Activated T-cell treated with anti-CD3 and anti-CD28 coated beads, Interleukin-2, amount 50 U/mL, for 24 hours (primary cell): ENCODE measurements around the gene MAP2K7.
"Not testable (repeated sequence)": the region's sequence is repeated elsewhere in the genome, so short reads cannot be mapped to it uniquely, and the experiment has no call there.

Experiments used
- DNase-seq: peaks from one replicate; pipeline ENCODE4 v3.0.0-alpha.2; 2020
- H3K27ac Mint-ChIP-seq: 2 replicates; pipeline ENCODE4 v1.8.0; 2020; ENCODE audit warnings: mild to moderate bottlenecking, mixed read lengths
- H3K27me3 Mint-ChIP-seq: 2 replicates; pipeline ENCODE4 v1.8.0; 2020; ENCODE audit warnings: mixed read lengths
- H3K36me3 Mint-ChIP-seq: 2 replicates; pipeline ENCODE4 v1.8.0; 2020; ENCODE audit warnings: low read depth, mixed read lengths
- H3K4me1 Mint-ChIP-seq: 2 replicates; pipeline ENCODE4 v1.8.0; 2020; ENCODE audit warnings: low read depth, mixed read lengths
- H3K4me3 Mint-ChIP-seq: 2 replicates; pipeline ENCODE4 v1.8.0; 2020; ENCODE audit warnings: mild to moderate bottlenecking, moderate library complexity, mixed read lengths
- H3K9me3 Mint-ChIP-seq: 2 replicates; pipeline ENCODE4 v1.8.0; 2020; ENCODE audit warnings: mixed read lengths

MAP2K7 gene

GRCh38 chr19:7888145-7888825, 15.4 kb upstream of the MAP2K7 start, which contains the start of gene LRRC8E:
Gene LRRC8E, plus strand, starts transcription at chr19:7888510. Its CDS starts 7,094 bp downstream, at chr19:7895604.
- Mint-ChIP-seq H3K27me3 (peaks cover 30% of the 10 kb centered on the region), H3K36me3 (no peaks in the 10 kb centered on the region)

GRCh38 chr19:7888826-7889217, 14.9 kb upstream of the MAP2K7 start:
- no peak for DNase-seq
- Mint-ChIP-seq H3K9me3 (no peaks in the 10 kb centered on the region), H3K27ac (no peak overlapping the region), H3K4me3 (no peak overlapping the region), H3K27me3 (peaks cover 33% of the 10 kb centered on the region), H3K4me1 (peaks cover 2% of the 10 kb centered on the region), H3K36me3 (no peaks in the 10 kb centered on the region)

More at GRCh38 chr19:7888145-7888825, 15.4 kb upstream of the MAP2K7 start, which contains the start of gene LRRC8E:
- DNase-seq, result peak; percentile 66
- Mint-ChIP-seq H3K9me3 (no peaks in the 10 kb centered on the region), H3K4me1 (peaks cover 2% of the 10 kb centered on the region), H3K4me3 (no peak within 1 kb of the TSS), H3K27ac (no peak within 1 kb of the TSS)

GRCh38 chr19:7893362-7894101, 10.1 kb upstream of the MAP2K7 start:
- not testable (repeated sequence) for H3K4me1 Mint-ChIP-seq, H3K36me3 Mint-ChIP-seq, DNase-seq, H3K4me3 Mint-ChIP-seq, H3K9me3 Mint-ChIP-seq, H3K27ac Mint-ChIP-seq
- H3K27me3 Mint-ChIP-seq, result peaks cover 45% of the 10 kb centered on the region

- Mint-ChIP-seq H3K27me3 (peaks cover 36% of the 10 kb centered on the region), H3K27ac (no peak overlapping the region), H3K4me1 (no peaks in the 10 kb centered on the region), H3K36me3 (no peaks in the 10 kb centered on the region), H3K9me3 (no peaks in the 10 kb centered on the region), H3K4me3 (no peak overlapping the region)
- DNase-seq, result no peak
Observed at GRCh38 chr19:7894612-7895309, 8.9 kb upstream of the MAP2K7 start.

- H3K4me1 Mint-ChIP-seq, result no peaks in the 10 kb centered on the region
- no peak for DNase-seq
- H3K27ac Mint-ChIP-seq, result no peak overlapping the region
- H3K4me3 Mint-ChIP-seq, result no peak overlapping the region
- H3K27me3 Mint-ChIP-seq, result peaks cover 30% of the 10 kb centered on the region
- no peaks in the 10 kb centered on the region for H3K9me3 Mint-ChIP-seq
- H3K36me3 Mint-ChIP-seq, result no peaks in the 10 kb centered on the region
Observed at GRCh38 chr19:7895565-7895964, 8.1 kb upstream of the MAP2K7 start.

GRCh38 chr19:7897292-7897691, 6.4 kb upstream of the MAP2K7 start:
- Mint-ChIP-seq H3K4me3 (no peak overlapping the region), H3K36me3 (no peaks in the 10 kb centered on the region), H3K27me3 (peaks cover 23% of the 10 kb centered on the region), H3K27ac (no peak overlapping the region), H3K4me1 (peaks cover 1% of the 10 kb centered on the region), H3K9me3 (no peaks in the 10 kb centered on the region)
- DNase-seq, result no peak

- Mint-ChIP-seq H3K27me3 (peaks cover 17% of the 10 kb centered on the region), H3K4me1 (peaks cover 13% of the 10 kb centered on the region), H3K36me3 (no peaks in the 10 kb centered on the region), H3K4me3 (no peak overlapping the region), H3K27ac (no peak overlapping the region), H3K9me3 (no peaks in the 10 kb centered on the region)
- DNase-seq, result no peak
Observed at GRCh38 chr19:7898967-7899366, 4.7 kb upstream of the MAP2K7 start.

- Mint-ChIP-seq H3K36me3 (peaks cover 7% of the 10 kb centered on the region), H3K27me3 (peaks cover 9% of the 10 kb centered on the region)
Observed at GRCh38 chr19:7899751-7900378, 3.8 kb upstream of the MAP2K7 start.

GRCh38 chr19:7900401-7900870, 3.2 kb upstream of the MAP2K7 start:
- H3K9me3 Mint-ChIP-seq, result no peaks in the 10 kb centered on the region
- H3K27me3 Mint-ChIP-seq, result peaks cover 5% of the 10 kb centered on the region
- H3K27ac Mint-ChIP-seq, result no peak overlapping the region
- no peak for DNase-seq
- no peak overlapping the region for H3K4me3 Mint-ChIP-seq
- H3K36me3 Mint-ChIP-seq, result peaks cover 11% of the 10 kb centered on the region
- H3K4me1 Mint-ChIP-seq, result peaks cover 24% of the 10 kb centered on the region

More at GRCh38 chr19:7899751-7900378, 3.8 kb upstream of the MAP2K7 start:
- Mint-ChIP-seq H3K4me3 (no peak overlapping the region), H3K27ac (no peak overlapping the region), H3K9me3 (no peaks in the 10 kb centered on the region), H3K4me1 (peaks cover 19% of the 10 kb centered on the region)
- DNase-seq, result no peak

GRCh38 chr19:7900931-7901330, 2.7 kb upstream of the MAP2K7 start:
- H3K4me1 Mint-ChIP-seq, result peaks cover 28% of the 10 kb centered on the region
- no peak overlapping the region for H3K27ac Mint-ChIP-seq
- DNase-seq, result no peak
- no peak overlapping the region for H3K4me3 Mint-ChIP-seq
- no peaks in the 10 kb centered on the region for H3K9me3 Mint-ChIP-seq
- H3K27me3 Mint-ChIP-seq, result peaks cover 3% of the 10 kb centered on the region
- peaks cover 16% of the 10 kb centered on the region for H3K36me3 Mint-ChIP-seq

- Mint-ChIP-seq H3K27me3 (peaks cover 3% of the 10 kb centered on the region), H3K9me3 (no peaks in the 10 kb centered on the region), H3K36me3 (peaks cover 20% of the 10 kb centered on the region), H3K4me1 (peaks cover 31% of the 10 kb centered on the region), H3K27ac (no peak overlapping the region), H3K4me3 (no peak overlapping the region)
- DNase-seq, result no peak
Observed at GRCh38 chr19:7901337-7901736, 2.3 kb upstream of the MAP2K7 start.

- Mint-ChIP-seq H3K36me3 (peaks cover 30% of the 10 kb centered on the region), H3K27ac (peak overlapping the region; percentile 97), H3K9me3 (no peaks in the 10 kb centered on the region), H3K27me3 (no peaks in the 10 kb centered on the region), H3K4me1 (peaks cover 35% of the 10 kb centered on the region), H3K4me3 (peak overlapping the region; percentile 86)
- no peak for DNase-seq
Observed at GRCh38 chr19:7902796-7903243, 857 bp upstream of the MAP2K7 start.

- Mint-ChIP-seq H3K4me1 (peaks cover 35% of the 10 kb centered on the region), H3K27ac (peak overlapping the region; percentile 92), H3K9me3 (no peaks in the 10 kb centered on the region), H3K4me3 (peak overlapping the region; percentile 88), H3K27me3 (no peaks in the 10 kb centered on the region), H3K36me3 (peaks cover 30% of the 10 kb centered on the region)
- DNase-seq, result no peak
Observed at GRCh38 chr19:7904074-7905020, 670 bp downstream of the MAP2K7 start.
